B cell (primary cell): Measurements from ENCODE around the gene TOR1AIP2. TPM values are rescaled to one million over a fixed set of nuclear protein-coding genes. Genes with fewer than 3 reads are reported as not detected.

Experiments used
- ATAC-seq: fragments of 200-7000 bp; cut with Tn5 transposase; one replicate; pipeline ENCODE4 v1.10.0; 2021; ENCODE audit warnings: low read depth, mild to moderate bottlenecking, moderate number of reproducible peaks, moderate library complexity
- CTCF ChIA-PET: fragments of 350-600 bp; sonication (Branson Sonifier 250); formaldehyde crosslinking; loops from one replicate; lab custom pipeline; 2021; ENCODE audit warnings: antibody characterized with exemption, inconsistent platforms; lab: Charles Lee
- POLR2A ChIA-PET: fragments of 350-600 bp; sonication (Branson Sonifier 250); formaldehyde crosslinking; loops from one replicate; lab custom pipeline; 2021; ENCODE audit warnings: antibody characterized with exemption; lab: Charles Lee
- DNase-seq: peaks from one replicate; pipeline ENCODE4 v3.0.0; 2013
- H2AFZ ChIP-seq: 2 replicates; pipeline ENCODE4 v1.6.1; 2012; ENCODE audit warnings: mild to moderate bottlenecking, low read depth, low read length; ENCODE audit not compliant: insufficient read depth, poor library complexity, severe bottlenecking
- H3K27ac ChIP-seq, 2 donors: 1 replicate in 1 of 2; 2 replicates in 1 of 2; pipeline ENCODE4 v1.5.1; 2012 to 2013; ENCODE audit warnings: low read length in 2 of 2, mild to moderate bottlenecking in 2 of 2, moderate library complexity in 1 of 2
- H3K27me3 ChIP-seq, 4 experiments: fragments of 200-600 bp in 1 of 4; sonication (generic) in 1 of 4; replicated peaks in 1 of 4; 1 replicate in 2 of 4; 2 replicates in 2 of 4; pipeline versions ENCODE4 v1.6.1 to v1.7.0; 2013 to 2016; ENCODE audit warnings: low read length in 3 of 4, mild to moderate bottlenecking in 2 of 4, mixed read lengths in 1 of 4, moderate library complexity in 1 of 4; ENCODE audit not compliant: insufficient read depth in 4 of 4, control insufficient read depth in 3 of 4; ENCODE audit errors: control extremely low read depth in 1 of 4
- H3K36me3 ChIP-seq, 2 experiments: replicated peaks in 1 of 2; 1 replicate in 1 of 2; 2 replicates in 1 of 2; pipeline versions ENCODE4 v1.6.1 to v1.7.1; 2013; ENCODE audit warnings: low read length in 1 of 2; ENCODE audit not compliant: insufficient read depth in 2 of 2, control insufficient read depth in 1 of 2; ENCODE audit errors: control extremely low read depth in 1 of 2, extremely low read depth in 1 of 2
- H3K4me1 ChIP-seq, 2 donors: fragments of 200-600 bp in 1 of 2; sonication (generic) in 1 of 2; 1 replicate in 1 of 2; 2 replicates in 1 of 2; pipeline versions ENCODE4 v1.5.1 to v1.6.1; 2013 to 2017; ENCODE audit warnings: low read length in 2 of 2; ENCODE audit not compliant: control insufficient read depth in 2 of 2, insufficient read depth in 2 of 2
- H3K4me2 ChIP-seq: replicated peaks from 2 replicates; pipeline ENCODE3; 2012; ENCODE audit warnings: mild to moderate bottlenecking, low read depth, low read length; ENCODE audit not compliant: poor library complexity, severe bottlenecking
- H3K4me3 ChIP-seq, 5 experiments: fragments of 200-600 bp in 1 of 5; sonication (generic) in 1 of 5; 1 replicate in 3 of 5; 2 replicates in 2 of 5; pipeline versions ENCODE4 v1.5.1 to v1.7.0; 2011 to 2016; ENCODE audit warnings: low read length in 4 of 5, mild to moderate bottlenecking in 4 of 5, low read depth in 2 of 5, control low read depth in 1 of 5, moderate library complexity in 1 of 5; ENCODE audit not compliant: insufficient read depth in 1 of 5; ENCODE audit errors: control extremely low read depth in 1 of 5, extremely low read depth in 1 of 5
- H3K79me2 ChIP-seq: fragments of 200-600 bp; sonication (generic); one replicate; pipeline ENCODE4 v1.6.0; 2016; ENCODE audit warnings: low read length; ENCODE audit not compliant: control insufficient read depth, insufficient read depth
- H3K9ac ChIP-seq: fragments of 200-600 bp; sonication (generic); 2 replicates; pipeline ENCODE4 v1.6.1; 2017; ENCODE audit warnings: mild to moderate bottlenecking, low read length, moderate library complexity
- H3K9me3 ChIP-seq, 3 donors: one replicate each; pipeline versions ENCODE4 v1.6.1 to v1.7.1; 2013; ENCODE audit warnings: low read length in 2 of 3; ENCODE audit not compliant: control insufficient read depth in 2 of 3, insufficient read depth in 1 of 3; ENCODE audit errors: control extremely low read depth in 1 of 3
- H4K20me1 ChIP-seq: 2 replicates; pipeline ENCODE4 v1.6.0; 2012; ENCODE audit warnings: mild to moderate bottlenecking, low read length; ENCODE audit not compliant: insufficient read depth, control insufficient read depth, poor library complexity, severe bottlenecking
- H3K27ac Mint-ChIP-seq: one replicate; pipeline ENCODE4 v1.8.0; 2021; ENCODE audit warnings: mixed read lengths
- H3K27me3 Mint-ChIP-seq: one replicate; pipeline ENCODE4 v1.8.0; 2021; ENCODE audit warnings: mixed read lengths
- H3K4me1 Mint-ChIP-seq: one replicate; pipeline ENCODE4 v1.8.0; 2021; ENCODE audit warnings: mixed read lengths
- H3K4me3 Mint-ChIP-seq: one replicate; pipeline ENCODE4 v1.8.0; 2021; ENCODE audit warnings: mixed read lengths
- H3K9me3 Mint-ChIP-seq: one replicate; pipeline ENCODE4 v1.8.0; 2022; ENCODE audit warnings: mixed read lengths; ENCODE audit not compliant: insufficient read depth
- CTCF ChIP-seq: fragments of 200-600 bp; IDR thresholded peaks from one replicate; pipeline ENCODE4 v1.8.0; 2022; ENCODE audit warnings: antibody characterized with exemption, mild to moderate bottlenecking
- EZH2 ChIP-seq: IDR thresholded peaks from 2 replicates; pipeline ENCODE4 v1.6.1; 2012; ENCODE audit warnings: borderline replicate concordance, low read depth, mild to moderate bottlenecking, moderate library complexity, low read length; ENCODE audit not compliant: insufficient read depth, poor library complexity, severe bottlenecking
- whole genome bisulfite sequencing: methylation state at CpG from one replicate; pipeline ENCODE4 v1.1.5; 2013; ENCODE audit warnings: missing lambda C conversion rate; ENCODE audit not compliant: insufficient coverage; 5-methylcytosine and 5-hydroxymethylcytosine counted together
- intact Hi-C: fragments of 100-400 bp; cut with micrococcal nuclease; formaldehyde crosslinking; loops from one replicate; pipeline ENCODE4 v1.10.0; 2022
- polyA plus RNA-seq: library from polyadenylated mRNA; depleted of rRNA; stranded (reverse); fragments of >200 nt; gene quantifications from 2 replicates; pipeline ENCODE4 v1.2.3, GENCODE V29; 2012
- total RNA-seq, 2 donors: library from RNA; stranded (reverse); fragments of 120-200 nt in 1 of 2; gene quantifications; 1 replicate in 1 of 2; 2 replicates in 1 of 2; pipeline versions ENCODE4 v1.2.3 to v1.2.4, GENCODE V29; 2013 to 2022

Gene TOR1AIP2
- total and polyA plus RNA-seq, 2 donors (not counting 1 experiment from before 2014, with no cell fraction given): 13.6 to 54.4 TPM

GRCh38 chr1:179867493-179868330 lies 9.9 kb downstream of the TOR1AIP2 start:
- ChIA-PET POLR2A (no interaction called here), CTCF (interaction anchor here (0.6 to 7.3 kb wide), 29 partner anchors 8 to 358 kb away, joined by 3 to 106 read pairs (median 4); partner anchors contain the start of genes CEP350 and TOR1AIP2)
- no peak overlapping the region for H3K4me2 ChIP-seq
- H3K4me1 ChIP-seq: peaks cover 3 to 6% of the 10 kb centered on the region in 2 donors
- H3K9me3 ChIP-seq: no peaks in the 10 kb centered on the region
- no peaks in the 10 kb centered on the region for H3K27me3 Mint-ChIP-seq
- no peak overlapping the region for H3K4me3 Mint-ChIP-seq
- no peaks in the 10 kb centered on the region for H3K27me3 ChIP-seq
- H3K4me1 Mint-ChIP-seq: peaks cover 19% of the 10 kb centered on the region
- H2AFZ ChIP-seq: no peak overlapping the region
- H3K27ac Mint-ChIP-seq: peak overlapping the region; percentile 3
- no peak overlapping the region for H3K4me3 ChIP-seq
- no peak overlapping the region for H3K27ac ChIP-seq
- TF ChIP-seq CTCF: peak; percentile 80
- TF ChIP-seq EZH2: no peak
- WGBS: 38% methylated on average over 1 of the region's 1 CpG
- intact Hi-C loops: loop anchor here (1.0 to 5.0 kb wide), 3 partner anchors 35 to 312 kb away; no protein-coding TSS in a partner anchor
- no peak overlapping the region for H3K9ac ChIP-seq
- no peaks in the 10 kb centered on the region for H3K9me3 Mint-ChIP-seq
- DNase-seq: peak; percentile 69
- peaks cover 0 to 33% of the 10 kb centered on the region in 2 experiments for H3K36me3 ChIP-seq
- H3K79me2 ChIP-seq: peaks cover 30% of the 10 kb centered on the region
- ATAC-seq: peak; percentile 71
- H4K20me1 ChIP-seq: peaks cover 11% of the 10 kb centered on the region

- no peaks in the 10 kb centered on the region for H3K27me3 Mint-ChIP-seq
- no peaks in the 10 kb centered on the region for H3K9me3 Mint-ChIP-seq
- peaks cover 0 to 31% of the 10 kb centered on the region in 2 experiments for H3K36me3 ChIP-seq
- H3K27me3 ChIP-seq: no peaks in the 10 kb centered on the region
- peaks cover 28% of the 10 kb centered on the region for H3K79me2 ChIP-seq
- H3K9me3 ChIP-seq: no peaks in the 10 kb centered on the region
- DNase-seq: no peak
- no peak overlapping the region for H3K4me2 ChIP-seq
- H2AFZ ChIP-seq: no peak overlapping the region
- intact Hi-C loops: loop anchor here (1.0 to 5.0 kb wide), 3 partner anchors 36 to 313 kb away; no protein-coding TSS in a partner anchor
- H3K4me1 Mint-ChIP-seq: peaks cover 10% of the 10 kb centered on the region
- ChIA-PET CTCF (interaction anchor here (1.0 to 7.3 kb wide), 11 partner anchors 9 to 312 kb away, joined by 3 to 106 read pairs (median 4); partner anchors contain the start of gene CEP350), POLR2A (no interaction called here)
- no peak overlapping the region for H3K4me3 Mint-ChIP-seq
- no peak overlapping the region for H3K27ac ChIP-seq
- ATAC-seq: no peak
- H4K20me1 ChIP-seq: peaks cover 11% of the 10 kb centered on the region
- no peak overlapping the region for H3K27ac Mint-ChIP-seq
- H3K4me1 ChIP-seq: no peaks in the 10 kb centered on the region
- H3K4me3 ChIP-seq: no peak overlapping the region
- TF ChIP-seq CTCF (no peak), EZH2 (no peak)
- 98% methylated on average over 7 of the region's 7 CpGs for WGBS
- H3K9ac ChIP-seq: no peak overlapping the region
These were observed 11.0 kb downstream of the TOR1AIP2 start for GRCh38 chr1:179866616-179867015.
